ENCODE data around the gene HIKESHI.
A peak's percentile ranks its signal among the peaks of the same experiment; 100 is the strongest.
"Not testable (repeated sequence)": the region's sequence is repeated elsewhere in the genome, so short reads cannot be mapped to it uniquely, and the experiment has no call there.

HIKESHI gene

GRCh38 chr11:86302092-86302793 is at the start of gene HIKESHI:
TSS of gene HIKESHI (plus strand) at chr11:86302240. CDS start at chr11:86302449, 209 bp downstream.
- DNase-seq = peak; percentile 95

GRCh38 chr11:86255896-86256295 is 46.1 kb upstream of the HIKESHI start:
- DNase-seq = no peak

- DNase-seq = no peak
Observed at GRCh38 chr11:86256608-86257007, 45.4 kb upstream of the HIKESHI start.

GRCh38 chr11:86257446-86257845 is 44.6 kb upstream of the HIKESHI start:
- DNase-seq = no peak

- no peak for DNase-seq
Observed at GRCh38 chr11:86259730-86260129, 42.3 kb upstream of the HIKESHI start.

- DNase-seq = no peak
Observed at GRCh38 chr11:86261328-86261727, 40.7 kb upstream of the HIKESHI start.

GRCh38 chr11:86262387-86262786 is 39.7 kb upstream of the HIKESHI start:
- DNase-seq = no peak

GRCh38 chr11:86264649-86265048 is 37.4 kb upstream of the HIKESHI start:
- no peak for DNase-seq

- no peak for DNase-seq
Observed at GRCh38 chr11:86265194-86265593, 36.8 kb upstream of the HIKESHI start.

- DNase-seq = no peak
Observed at GRCh38 chr11:86269645-86270044, 32.4 kb upstream of the HIKESHI start.

GRCh38 chr11:86274503-86274902 is 27.5 kb upstream of the HIKESHI start:
- DNase-seq = no peak

GRCh38 chr11:86274999-86275398 is 27.0 kb upstream of the HIKESHI start:
- no peak for DNase-seq

- no peak for DNase-seq
Observed at GRCh38 chr11:86275493-86276370, 26.3 kb upstream of the HIKESHI start.

GRCh38 chr11:86277741-86278140 is 24.3 kb upstream of the HIKESHI start:
- no peak for DNase-seq

- DNase-seq = no peak
Observed at GRCh38 chr11:86278226-86278625, 23.8 kb upstream of the HIKESHI start.

GRCh38 chr11:86279747-86280146 is 22.3 kb upstream of the HIKESHI start:
- no peak for DNase-seq

- DNase-seq = no peak
Observed at GRCh38 chr11:86287468-86287796, 14.6 kb upstream of the HIKESHI start.

- no peak for DNase-seq
Observed at GRCh38 chr11:86288776-86289507, 13.1 kb upstream of the HIKESHI start.

- not testable (repeated sequence) for DNase-seq
Observed at GRCh38 chr11:86289508-86290280, 12.3 kb upstream of the HIKESHI start.

- no peak for DNase-seq
Observed at GRCh38 chr11:86291466-86292262, 10.4 kb upstream of the HIKESHI start.

- no peak for DNase-seq
Observed at GRCh38 chr11:86292912-86293616, 9.0 kb upstream of the HIKESHI start.
